K562 (cell line): ENCODE results near the gene DCUN1D3. TPM values are rescaled to one million over a fixed set of nuclear protein-coding genes. Genes with fewer than 3 reads are reported as not detected.

ENCODE experiments used
- CAMTA2 ChIP-seq: fragments of 250-450 bp; sonication (Bioruptor Pico); conservative IDR thresholded peaks from 2 replicates; pipeline ENCODE4 v1.5.1; 2022
- CC2D1A ChIP-seq: fragments of 450-650 bp; IDR thresholded peaks from 2 replicates; pipeline ENCODE4 v1.6.1; 2017; ENCODE audit warnings: mild to moderate bottlenecking
- CGGBP1 ChIP-seq: fragments of 250-450 bp; sonication (Bioruptor Pico); IDR thresholded peaks from 2 replicates; pipeline ENCODE4 v1.9.0; 2021; ENCODE audit warnings: mild to moderate bottlenecking
- HNRNPLL ChIP-seq: fragments of 200-400 bp; formaldehyde crosslinking; IDR thresholded peaks from 2 replicates; pipeline ENCODE4 v1.6.1; 2017; ENCODE audit warnings: low read length, low read depth, mild to moderate bottlenecking; ENCODE audit not compliant: poor library complexity, severe bottlenecking
- MXI1 ChIP-seq: IDR thresholded peaks from 2 replicates; pipeline ENCODE4 v1.6.1; 2011; ENCODE audit warnings: low read depth, mild to moderate bottlenecking, improper control_type of control experiment, low read length
- TAF1 ChIP-seq: IDR thresholded peaks from 2 replicates; pipeline ENCODE4 v1.6.1; 2011; ENCODE audit warnings: mild to moderate bottlenecking, low read length, moderate library complexity; ENCODE audit not compliant: insufficient read depth, control insufficient read depth, severe bottlenecking; ENCODE audit errors: extremely low read depth
- TGIF2 ChIP-seq: sonication (generic); formaldehyde crosslinking; IDR thresholded peaks from 2 replicates; pipeline ENCODE4 v1.8.1; 2022; ENCODE audit warnings: mild to moderate bottlenecking, missing genetic modification reagents, moderate library complexity
- THRB ChIP-seq: fragments of 450-650 bp; formaldehyde crosslinking; conservative IDR thresholded peaks from 2 replicates; pipeline ENCODE4 v1.4.0; 2022; ENCODE audit warnings: mild to moderate bottlenecking, missing genetic modification characterization
- ZNF133 ChIP-seq: fragments of 250-450 bp; sonication (Bioruptor Pico); IDR thresholded peaks from 2 replicates; pipeline ENCODE4 v1.4.0; 2020; ENCODE audit warnings: mild to moderate bottlenecking
- ZNF318 ChIP-seq, 2 experiments: fragments of 450-650 bp; IDR thresholded peaks; 2 replicates each; pipeline ENCODE4 v1.6.1; 2016; ENCODE audit warnings: mild to moderate bottlenecking in 2 of 2, borderline replicate concordance in 1 of 2, low read depth in 1 of 2, moderate library complexity in 1 of 2
- polyA plus RNA-seq, 8 experiments: library from polyadenylated mRNA; depleted of rRNA in 4 of 8; stranded (reverse) in 5 of 8; unstranded in 3 of 8; fragments of >200 nt; fragmentation: Nextera tagmentation in 2 of 8; fragmentation: Illumina TruSeq in 1 of 8; extraction: Ambion mirVana in 2 of 8; extraction: Trizol in 1 of 8; gene quantifications; 2 replicates each; pipeline versions ENCODE4 v1.2.1 to v1.2.3, GENCODE V29; 2011 to 2014; ENCODE audit warnings: inconsistent platforms in 1 of 8, missing spikeins in 1 of 8
- total RNA-seq, 7 experiments: library from RNA; depleted of rRNA in 6 of 7; stranded (reverse); fragments of >200 nt in 6 of 7; fragmentation: Illumina TruSeq in 2 of 7; extraction: Trizol in 2 of 7; gene quantifications; 2 replicates each; pipeline versions ENCODE4 v1.2.1 to v1.2.3, GENCODE V29; 2011 to 2021; ENCODE audit warnings: low replicate concordance in 1 of 7
- TF ChIP-seq, protein P1 (sequence below): fragments of 250-450 bp; sonication (Bioruptor Pico); IDR thresholded peaks from 2 replicates; pipeline ENCODE4 v1.5.0; 2020; ENCODE audit warnings: mild to moderate bottlenecking, borderline replicate concordance
- TF ChIP-seq, protein P2 (sequence below): sonication (generic); formaldehyde crosslinking; IDR thresholded peaks from 2 replicates; pipeline ENCODE4 v1.8.0; 2022; ENCODE audit warnings: missing genetic modification reagents, mild to moderate bottlenecking, moderate library complexity, borderline replicate concordance

Gene DCUN1D3
- total and polyA plus RNA-seq, 9 of the 15 experiments (the other 6 are each of a cell fraction or from before 2014, with no cell fraction given), result 1.0 to 4.7 (median 2.2) TPM

DNA sequence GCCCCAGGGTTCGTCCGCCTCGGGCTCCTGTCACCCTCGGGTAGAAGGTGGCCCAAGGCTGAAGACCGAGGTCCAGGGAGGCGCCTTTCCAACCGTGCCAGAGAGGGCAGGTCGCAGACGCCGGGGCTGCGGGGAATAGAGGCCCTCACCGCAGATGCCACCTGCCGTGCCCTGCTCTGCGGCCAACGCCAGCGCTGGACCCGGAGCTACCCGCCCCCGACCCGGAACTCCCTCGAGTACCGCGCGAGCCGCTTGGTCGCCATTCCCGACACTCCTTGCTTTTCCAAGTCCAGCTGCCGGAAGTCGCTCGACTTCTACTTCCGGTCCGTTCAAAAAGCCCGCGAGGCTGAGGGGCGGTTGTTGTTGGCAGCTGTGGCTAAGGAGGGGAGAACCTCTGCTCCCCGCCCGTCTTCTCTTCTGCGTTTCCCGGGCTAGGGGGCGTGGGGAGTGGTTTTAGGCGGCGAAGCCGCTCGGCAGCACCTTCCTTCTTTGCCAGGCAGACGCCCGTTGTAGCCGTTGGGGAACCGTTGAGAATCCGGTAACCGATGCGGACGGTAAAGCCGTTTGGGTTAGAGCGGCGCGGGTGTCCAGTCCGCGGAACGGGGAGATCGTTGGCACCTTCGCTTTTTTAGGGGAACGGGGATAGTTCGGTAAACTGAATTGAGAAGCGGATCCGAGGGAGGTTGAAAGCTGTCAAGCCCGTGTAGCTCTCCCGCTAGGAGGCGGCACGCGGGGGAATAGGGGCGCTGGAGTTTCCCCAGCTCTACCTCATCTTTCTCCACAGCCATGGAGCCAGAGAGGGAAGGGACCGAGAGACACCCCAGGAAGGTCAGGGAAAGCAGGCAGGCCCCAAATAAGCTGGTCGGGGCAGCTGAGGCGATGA lies 93.7 kb downstream of the DCUN1D3 start, which contains the start of the genes ERI2 and REXO5 (continued):
- TF ChIP-seq THRB, result peak; percentile 5; the same call in 1 of the 2 replicates
- peak; percentile 93; the same call in 1 of the 2 replicates for TF ChIP-seq TGIF2
- peak; percentile 89; the same call in 1 of the 2 replicates for TF ChIP-seq CC2D1A
- no peak for TF ChIP-seq CGGBP1 (CRISPR knock-in tag)
- peak; percentile 60 for TF ChIP-seq HNRNPLL
- TF ChIP-seq CAMTA2 (CRISPR knock-in tag), result 0 out of 2 replicates have a peak, but pooled peaks have one; percentile 39
- no peak for TF ChIP-seq ZNF133 (CRISPR knock-in tag)
- TF ChIP-seq, protein P1, sequence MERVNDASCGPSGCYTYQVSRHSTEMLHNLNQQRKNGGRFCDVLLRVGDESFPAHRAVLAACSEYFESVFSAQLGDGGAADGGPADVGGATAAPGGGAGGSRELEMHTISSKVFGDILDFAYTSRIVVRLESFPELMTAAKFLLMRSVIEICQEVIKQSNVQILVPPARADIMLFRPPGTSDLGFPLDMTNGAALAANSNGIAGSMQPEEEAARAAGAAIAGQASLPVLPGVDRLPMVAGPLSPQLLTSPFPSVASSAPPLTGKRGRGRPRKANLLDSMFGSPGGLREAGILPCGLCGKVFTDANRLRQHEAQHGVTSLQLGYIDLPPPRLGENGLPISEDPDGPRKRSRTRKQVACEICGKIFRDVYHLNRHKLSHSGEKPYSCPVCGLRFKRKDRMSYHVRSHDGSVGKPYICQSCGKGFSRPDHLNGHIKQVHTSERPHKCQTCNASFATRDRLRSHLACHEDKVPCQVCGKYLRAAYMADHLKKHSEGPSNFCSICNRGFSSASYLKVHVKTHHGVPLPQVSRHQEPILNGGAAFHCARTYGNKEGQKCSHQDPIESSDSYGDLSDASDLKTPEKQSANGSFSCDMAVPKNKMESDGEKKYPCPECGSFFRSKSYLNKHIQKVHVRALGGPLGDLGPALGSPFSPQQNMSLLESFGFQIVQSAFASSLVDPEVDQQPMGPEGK (CRISPR knock-in tag), result no peak
- TF ChIP-seq, protein P2, sequence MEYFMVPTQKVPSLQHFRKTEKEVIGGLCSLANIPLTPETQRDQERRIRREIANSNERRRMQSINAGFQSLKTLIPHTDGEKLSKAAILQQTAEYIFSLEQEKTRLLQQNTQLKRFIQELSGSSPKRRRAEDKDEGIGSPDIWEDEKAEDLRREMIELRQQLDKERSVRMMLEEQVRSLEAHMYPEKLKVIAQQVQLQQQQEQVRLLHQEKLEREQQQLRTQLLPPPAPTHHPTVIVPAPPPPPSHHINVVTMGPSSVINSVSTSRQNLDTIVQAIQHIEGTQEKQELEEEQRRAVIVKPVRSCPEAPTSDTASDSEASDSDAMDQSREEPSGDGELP (CRISPR knock-in tag), result peak; percentile 100
- 0 out of 4 replicates have a peak, but pooled peaks of 1 of the 2 experiments have one; percentile 10 for TF ChIP-seq ZNF318 (IDR thresholded peaks at IDR 0.05; ENCODE audit: borderline replicate concordance in 1 of 2, low read depth in 1 of 2)
- peak; percentile 96 for TF ChIP-seq TAF1
- TF ChIP-seq MXI1, result peak; percentile 73
